ENCODE results near the gene NRCAM.

The NRCAM gene

GRCh38 chr7:108455551-108455997 is 662 bp downstream of the NRCAM start:
- peaks cover 56% of the 10 kb centered on the region for H3K79me2 ChIP-seq (ENCODE audit: low read length)
- H3K4me3 ChIP-seq (ENCODE audit: low read length), result peak overlapping the region; percentile 94
- H3K9me3 ChIP-seq (ENCODE audit: insufficient read depth, low read length), result no peaks in the 10 kb centered on the region
- no peaks in the 10 kb centered on the region for H4K20me1 ChIP-seq (ENCODE audit: insufficient read depth, low read length)
- peak overlapping the region; percentile 98 for H3K27ac ChIP-seq (ENCODE audit: low read length)
- H3K9ac ChIP-seq (ENCODE audit: low read length), result peak overlapping the region; percentile 92
- H3K4me2 ChIP-seq (ENCODE audit: low read length), result peak overlapping the region; percentile 96
- no peaks in the 10 kb centered on the region for H3K27me3 ChIP-seq (ENCODE audit: low read depth, low read length)
- H3K4me1 ChIP-seq (ENCODE audit: low read length), result peaks cover 44% of the 10 kb centered on the region
- TF ChIP-seq CTCF (IDR thresholded peaks at IDR 0.05; ENCODE audit: low read depth, low read length) (no peak), EZH2phosphoT487 (IDR thresholded peaks at IDR 0.05; ENCODE audit: low read depth) (no peak)
- no peak overlapping the region for H2AFZ ChIP-seq (ENCODE audit: low read depth, low read length)
- H3K36me3 ChIP-seq (replicated peaks; ENCODE audit: low read depth, low read length), result no peaks in the 10 kb centered on the region

DNA sequence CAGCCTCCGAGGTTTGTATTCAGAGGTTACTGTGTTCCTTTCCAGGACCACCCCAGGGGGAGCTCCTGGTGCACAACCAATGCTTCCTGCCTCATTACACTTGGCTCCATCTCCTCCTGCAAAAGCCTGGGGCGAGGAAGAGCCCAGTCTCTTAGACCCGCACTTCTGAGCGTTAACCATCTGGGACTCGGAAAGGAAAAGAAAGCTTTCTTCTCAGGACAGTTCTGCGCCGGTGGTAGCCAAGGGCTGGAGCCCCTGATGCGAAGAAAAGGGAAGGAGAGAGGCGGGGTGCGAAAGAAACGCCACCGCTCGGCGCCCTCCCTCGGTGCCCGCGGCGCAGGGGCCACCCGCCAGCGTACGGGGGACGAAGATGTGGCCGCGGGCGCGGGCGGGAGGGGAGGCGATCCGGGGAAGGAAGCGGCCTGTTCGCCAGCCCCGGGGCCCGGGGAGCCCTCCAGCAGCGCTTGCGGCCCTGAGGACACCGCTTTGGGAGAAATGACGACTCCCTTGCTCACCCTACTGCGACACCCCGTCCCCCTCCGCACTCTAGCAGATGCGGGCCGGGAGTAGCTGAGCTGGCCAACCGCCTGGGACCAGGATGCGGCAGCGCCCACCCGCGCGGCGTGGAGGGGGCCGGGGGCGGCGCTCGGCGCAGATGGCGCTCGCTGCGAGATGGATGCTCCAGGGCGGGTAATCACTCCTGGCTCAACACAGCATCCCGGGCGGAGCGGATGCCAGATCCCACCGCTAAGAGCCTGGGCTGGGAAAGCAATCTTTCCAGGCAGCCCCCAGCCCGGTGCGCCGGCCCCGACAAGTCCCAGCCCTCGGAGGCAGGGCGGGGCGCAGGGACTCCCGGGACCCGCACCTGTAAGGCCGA is 1.3 kb downstream of the NRCAM start:
- peaks cover 51% of the 10 kb centered on the region for H3K4me1 ChIP-seq (ENCODE audit: low read length)
- H3K9me3 ChIP-seq (ENCODE audit: insufficient read depth, low read length), result no peaks in the 10 kb centered on the region
- peak overlapping the region; percentile 92 for H3K9ac ChIP-seq (ENCODE audit: low read length)
- no peaks in the 10 kb centered on the region for H3K36me3 ChIP-seq (replicated peaks; ENCODE audit: low read depth, low read length)
- H3K4me3 ChIP-seq (ENCODE audit: low read length), result peak overlapping the region; percentile 94
- TF ChIP-seq CTCF (IDR thresholded peaks at IDR 0.05; ENCODE audit: low read depth, low read length), result peak; percentile 19
- TF ChIP-seq EZH2phosphoT487 (IDR thresholded peaks at IDR 0.05; ENCODE audit: low read depth), result no peak
- H3K4me2 ChIP-seq (ENCODE audit: low read length), result peak overlapping the region; percentile 96
- peak overlapping the region; percentile 98 for H3K27ac ChIP-seq (ENCODE audit: low read length)
- no peaks in the 10 kb centered on the region for H3K27me3 ChIP-seq (ENCODE audit: low read depth, low read length)
- no peaks in the 10 kb centered on the region for H4K20me1 ChIP-seq (ENCODE audit: insufficient read depth, low read length)
- peaks cover 63% of the 10 kb centered on the region for H3K79me2 ChIP-seq (ENCODE audit: low read length)
- peak overlapping the region; percentile 18; the same call in 1 of the 2 replicates for H2AFZ ChIP-seq (ENCODE audit: low read depth, low read length)

- no peak overlapping the region for H2AFZ ChIP-seq (ENCODE audit: low read depth, low read length)
- peak overlapping the region; percentile 94 for H3K4me3 ChIP-seq (ENCODE audit: low read length)
- peak overlapping the region; percentile 92 for H3K9ac ChIP-seq (ENCODE audit: low read length)
- no peak for TF ChIP-seq EZH2phosphoT487 (IDR thresholded peaks at IDR 0.05; ENCODE audit: low read depth)
- no peak for TF ChIP-seq CTCF (IDR thresholded peaks at IDR 0.05; ENCODE audit: low read depth, low read length)
- peak overlapping the region; percentile 98 for H3K27ac ChIP-seq (ENCODE audit: low read length)
- H3K27me3 ChIP-seq (ENCODE audit: low read depth, low read length), result no peaks in the 10 kb centered on the region
- no peaks in the 10 kb centered on the region for H3K36me3 ChIP-seq (replicated peaks; ENCODE audit: low read depth, low read length)
- peaks cover 57% of the 10 kb centered on the region for H3K4me1 ChIP-seq (ENCODE audit: low read length)
- H3K9me3 ChIP-seq (ENCODE audit: insufficient read depth, low read length), result no peaks in the 10 kb centered on the region
- peaks cover 69% of the 10 kb centered on the region for H3K79me2 ChIP-seq (ENCODE audit: low read length)
- H3K4me2 ChIP-seq (ENCODE audit: low read length), result peak overlapping the region; percentile 96
- H4K20me1 ChIP-seq (ENCODE audit: insufficient read depth, low read length), result no peaks in the 10 kb centered on the region
Observed at GRCh38 chr7:108454317-108454673, 1.9 kb downstream of the NRCAM start.

GRCh38 chr7:108453320-108453719 is 2.9 kb downstream of the NRCAM start:
- Histone ChIP-seq H3K4me3 (ENCODE audit: low read length) (peak overlapping the region; percentile 94), H3K27me3 (ENCODE audit: low read depth, low read length) (no peaks in the 10 kb centered on the region), H3K4me2 (ENCODE audit: low read length) (peak overlapping the region; percentile 96), H3K9ac (ENCODE audit: low read length) (peak overlapping the region; percentile 92), H3K36me3 (replicated peaks; ENCODE audit: low read depth, low read length) (no peaks in the 10 kb centered on the region), H3K79me2 (ENCODE audit: low read length) (peaks cover 77% of the 10 kb centered on the region), H3K9me3 (ENCODE audit: insufficient read depth, low read length) (no peaks in the 10 kb centered on the region), H3K27ac (ENCODE audit: low read length) (peak overlapping the region; percentile 98), H3K4me1 (ENCODE audit: low read length) (peaks cover 64% of the 10 kb centered on the region), H2AFZ (ENCODE audit: low read depth, low read length) (no peak overlapping the region), H4K20me1 (ENCODE audit: insufficient read depth, low read length) (no peaks in the 10 kb centered on the region)
- TF ChIP-seq EZH2phosphoT487 (IDR thresholded peaks at IDR 0.05; ENCODE audit: low read depth) (no peak), CTCF (IDR thresholded peaks at IDR 0.05; ENCODE audit: low read depth, low read length) (no peak)

Measured in OCI-LY3 (cell line).